Left lung (tissue), 10 donors: ENCODE results near the gene EPHB2. TPM values are rescaled to one million over a fixed set of nuclear protein-coding genes. Genes with fewer than 3 reads are reported as not detected.

Source experiments
- ATAC-seq: fragments of 200-7000 bp; cut with Tn5 transposase; one replicate; pipeline ENCODE4 v1.9.1; 2020; ENCODE audit warnings: moderate library complexity
- DNase-seq, 4 donors: peaks; one replicate each; pipeline ENCODE4 v3.0.0-alpha.2; 2013 to 2020
- H3K27ac ChIP-seq, 2 donors: fragments of 200-600 bp; sonication (generic) in 1 of 2; one replicate each; pipeline versions ENCODE4 v1.5.0 to v1.8.0; 2020 to 2021
- H3K27me3 ChIP-seq, 2 donors: fragments of 200-600 bp; sonication (generic) in 1 of 2; one replicate each; pipeline versions ENCODE4 v1.5.0 to v1.8.0; 2020 to 2021
- H3K36me3 ChIP-seq, 2 donors: fragments of 200-600 bp; sonication (generic) in 1 of 2; one replicate each; pipeline versions ENCODE4 v1.5.0 to v1.8.0; 2020 to 2021
- H3K4me1 ChIP-seq, 2 donors: fragments of 200-600 bp; one replicate each; pipeline ENCODE4 v1.8.0; 2021
- H3K4me3 ChIP-seq, 2 donors: fragments of 200-600 bp; sonication (generic) in 1 of 2; one replicate each; pipeline versions ENCODE4 v1.5.0 to v1.8.0; 2020 to 2021; ENCODE audit warnings: mild to moderate bottlenecking in 1 of 2
- H3K9me3 ChIP-seq, 2 donors: fragments of 200-600 bp; sonication (generic) in 1 of 2; one replicate each; pipeline versions ENCODE4 v1.5.0 to v1.8.0; 2020 to 2021
- intact Hi-C, 2 donors: fragments of 100-400 bp; cut with DNase I; formaldehyde crosslinking; loops; one replicate each; pipeline versions ENCODE4 v1.11.2 to v1.14.2; 2022
- polyA plus RNA-seq, 6 donors: library from polyadenylated mRNA; unstranded; fragments of 120-200 nt; gene quantifications; one replicate each; pipeline ENCODE4 v1.2.1, GENCODE V29; 2013; ENCODE audit not compliant: insufficient read length in 6 of 6
- total RNA-seq, 2 donors: library from RNA; stranded (reverse); fragmentation: NEBNext Ultra II Directional; extraction: Animal tissue kit (Norgen Biotek cat#: 25700); gene quantifications; one replicate each; pipeline ENCODE4 v1.2.1, GENCODE V29; 2021
- TF ChIP-seq, protein P1 (sequence below), 2 donors: fragments of 200-600 bp; sonication (generic) in 1 of 2; IDR thresholded peaks; one replicate each; pipeline versions ENCODE4 v1.5.0 to v1.8.0; 2021; ENCODE audit warnings: antibody characterized with exemption in 2 of 2
- donor health status: DM: no; HTN: yes; CAD: no.
- donor health status: DM: no; HTN: no; CAD: no.

Gene EPHB2
- total and polyA plus RNA-seq, 8 donors, result 11.3 to 21.0 (median 17.2) TPM

DNA sequence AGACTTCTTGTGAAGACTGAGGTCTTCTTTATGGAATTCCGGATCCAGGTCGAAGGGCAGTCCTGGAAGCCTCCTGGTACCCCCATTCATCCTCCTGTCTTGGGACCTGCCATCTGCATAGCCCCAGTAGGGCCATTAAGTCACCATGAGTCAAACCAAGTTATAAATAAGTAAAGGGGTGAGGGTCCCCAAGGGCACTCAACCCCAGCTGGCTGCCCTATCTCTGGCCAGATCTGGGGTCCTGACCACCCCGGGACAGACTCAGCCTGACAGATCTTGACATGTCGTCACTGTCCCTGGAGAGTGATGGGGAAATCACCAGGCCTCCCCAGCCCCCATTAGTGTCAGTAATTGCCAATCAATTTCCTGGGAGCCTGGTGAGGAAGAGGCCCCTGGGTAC, 108.7 kb downstream of the EPHB2 start:
- peaks cover 0 to 5% of the 10 kb centered on the region in 2 donors for H3K27me3 ChIP-seq
- no peak overlapping the region for H3K4me3 ChIP-seq
- no peaks in the 10 kb centered on the region for H3K9me3 ChIP-seq
- ATAC-seq (no peak), DNase-seq (no peak)
- no peaks in the 10 kb centered on the region for H3K36me3 ChIP-seq
- TF ChIP-seq, protein P1, sequence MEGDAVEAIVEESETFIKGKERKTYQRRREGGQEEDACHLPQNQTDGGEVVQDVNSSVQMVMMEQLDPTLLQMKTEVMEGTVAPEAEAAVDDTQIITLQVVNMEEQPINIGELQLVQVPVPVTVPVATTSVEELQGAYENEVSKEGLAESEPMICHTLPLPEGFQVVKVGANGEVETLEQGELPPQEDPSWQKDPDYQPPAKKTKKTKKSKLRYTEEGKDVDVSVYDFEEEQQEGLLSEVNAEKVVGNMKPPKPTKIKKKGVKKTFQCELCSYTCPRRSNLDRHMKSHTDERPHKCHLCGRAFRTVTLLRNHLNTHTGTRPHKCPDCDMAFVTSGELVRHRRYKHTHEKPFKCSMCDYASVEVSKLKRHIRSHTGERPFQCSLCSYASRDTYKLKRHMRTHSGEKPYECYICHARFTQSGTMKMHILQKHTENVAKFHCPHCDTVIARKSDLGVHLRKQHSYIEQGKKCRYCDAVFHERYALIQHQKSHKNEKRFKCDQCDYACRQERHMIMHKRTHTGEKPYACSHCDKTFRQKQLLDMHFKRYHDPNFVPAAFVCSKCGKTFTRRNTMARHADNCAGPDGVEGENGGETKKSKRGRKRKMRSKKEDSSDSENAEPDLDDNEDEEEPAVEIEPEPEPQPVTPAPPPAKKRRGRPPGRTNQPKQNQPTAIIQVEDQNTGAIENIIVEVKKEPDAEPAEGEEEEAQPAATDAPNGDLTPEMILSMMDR (IDR thresholded peaks at IDR 0.05), result no peak
- intact Hi-C loops, result no loop called here
- H3K27ac ChIP-seq, result no peak overlapping the region
- peaks cover 0 to 4% of the 10 kb centered on the region in 2 donors for H3K4me1 ChIP-seq

GRCh38 chr1:22821027-22821426, 110.4 kb downstream of the EPHB2 start:
- Histone ChIP-seq H3K27ac (no peak overlapping the region), H3K36me3 (no peaks in the 10 kb centered on the region), H3K4me1 (no peaks in the 10 kb centered on the region), H3K4me3 (no peak overlapping the region), H3K27me3 (peaks cover 0 to 5% of the 10 kb centered on the region in 2 donors), H3K9me3 (no peaks in the 10 kb centered on the region)
- intact Hi-C loops, result no loop called here
- TF ChIP-seq, protein P1 (IDR thresholded peaks at IDR 0.05), result no peak
- no peak for DNase-seq
- ATAC-seq, result no peak

DNA sequence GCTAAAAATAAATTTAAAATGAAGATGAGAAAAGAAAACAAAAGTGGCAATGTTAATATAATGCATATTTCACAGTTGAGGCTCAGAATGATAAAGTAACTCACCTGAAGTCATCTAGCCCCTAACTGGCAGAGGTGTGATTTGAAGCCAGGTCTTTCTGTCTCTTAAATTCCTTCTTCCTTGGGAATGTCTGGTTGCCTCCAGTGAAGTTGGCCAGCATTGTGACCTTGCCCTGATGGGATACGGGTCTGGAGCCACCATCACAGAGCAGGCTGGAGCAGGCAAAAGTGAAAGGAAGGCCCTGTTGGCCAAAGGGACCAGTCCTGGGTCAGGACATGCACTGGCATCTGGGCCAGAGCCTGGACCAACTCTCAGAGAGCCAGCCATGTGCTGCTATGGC, 111.7 kb downstream of the EPHB2 start:
- Histone ChIP-seq H3K27me3 (peaks cover 0 to 5% of the 10 kb centered on the region in 2 donors), H3K9me3 (no peaks in the 10 kb centered on the region), H3K4me3 (no peak overlapping the region), H3K27ac (no peak overlapping the region), H3K4me1 (peaks cover 0 to 11% of the 10 kb centered on the region in 2 donors), H3K36me3 (no peaks in the 10 kb centered on the region)
- intact Hi-C loops, result no loop called here
- DNase-seq, result no peak
- TF ChIP-seq, protein P1 (IDR thresholded peaks at IDR 0.05), result no peak
- no peak for ATAC-seq

GRCh38 chr1:22824466-22824865, 113.8 kb downstream of the EPHB2 start:
- Histone ChIP-seq H3K27ac (no peak overlapping the region), H3K27me3 (peaks cover 0 to 7% of the 10 kb centered on the region in 2 donors), H3K9me3 (no peaks in the 10 kb centered on the region), H3K36me3 (no peaks in the 10 kb centered on the region), H3K4me1 (peaks cover 0 to 11% of the 10 kb centered on the region in 2 donors), H3K4me3 (no peak overlapping the region)
- DNase-seq, result no peak
- ATAC-seq, result no peak
- intact Hi-C loops, result no loop called here
- TF ChIP-seq, protein P1 (IDR thresholded peaks at IDR 0.05), result no peak

- intact Hi-C loops, result no loop called here
- TF ChIP-seq, protein P1 (IDR thresholded peaks at IDR 0.05), result no peak
- ATAC-seq, result no peak
- no peak for DNase-seq
- Histone ChIP-seq H3K9me3 (no peaks in the 10 kb centered on the region), H3K27ac (no peak overlapping the region), H3K27me3 (peaks cover 0 to 7% of the 10 kb centered on the region in 2 donors), H3K4me1 (peaks cover 0 to 11% of the 10 kb centered on the region in 2 donors), H3K4me3 (no peak overlapping the region), H3K36me3 (no peaks in the 10 kb centered on the region)
These were observed 114.3 kb downstream of the EPHB2 start for GRCh38 chr1:22824975-22825374.
